HG03095 (cell line): ENCODE data around the gene FUBP1.
A peak's percentile ranks its signal among the peaks of the same experiment; 100 is the strongest.
"Not testable (repeated sequence)": the region's sequence is repeated elsewhere in the genome, so short reads cannot be mapped to it uniquely, and the experiment has no call there.

Experiments used
- ATAC-seq: cut with Tn5 transposase; IDR thresholded peaks from one replicate; pipeline ENCODE4 v1.9.1; 2021; ENCODE audit warnings: moderate library complexity; ENCODE audit not compliant: unreplicated experiment

The FUBP1 gene, protein sequence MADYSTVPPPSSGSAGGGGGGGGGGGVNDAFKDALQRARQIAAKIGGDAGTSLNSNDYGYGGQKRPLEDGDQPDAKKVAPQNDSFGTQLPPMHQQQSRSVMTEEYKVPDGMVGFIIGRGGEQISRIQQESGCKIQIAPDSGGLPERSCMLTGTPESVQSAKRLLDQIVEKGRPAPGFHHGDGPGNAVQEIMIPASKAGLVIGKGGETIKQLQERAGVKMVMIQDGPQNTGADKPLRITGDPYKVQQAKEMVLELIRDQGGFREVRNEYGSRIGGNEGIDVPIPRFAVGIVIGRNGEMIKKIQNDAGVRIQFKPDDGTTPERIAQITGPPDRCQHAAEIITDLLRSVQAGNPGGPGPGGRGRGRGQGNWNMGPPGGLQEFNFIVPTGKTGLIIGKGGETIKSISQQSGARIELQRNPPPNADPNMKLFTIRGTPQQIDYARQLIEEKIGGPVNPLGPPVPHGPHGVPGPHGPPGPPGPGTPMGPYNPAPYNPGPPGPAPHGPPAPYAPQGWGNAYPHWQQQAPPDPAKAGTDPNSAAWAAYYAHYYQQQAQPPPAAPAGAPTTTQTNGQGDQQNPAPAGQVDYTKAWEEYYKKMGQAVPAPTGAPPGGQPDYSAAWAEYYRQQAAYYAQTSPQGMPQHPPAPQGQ

DNA sequence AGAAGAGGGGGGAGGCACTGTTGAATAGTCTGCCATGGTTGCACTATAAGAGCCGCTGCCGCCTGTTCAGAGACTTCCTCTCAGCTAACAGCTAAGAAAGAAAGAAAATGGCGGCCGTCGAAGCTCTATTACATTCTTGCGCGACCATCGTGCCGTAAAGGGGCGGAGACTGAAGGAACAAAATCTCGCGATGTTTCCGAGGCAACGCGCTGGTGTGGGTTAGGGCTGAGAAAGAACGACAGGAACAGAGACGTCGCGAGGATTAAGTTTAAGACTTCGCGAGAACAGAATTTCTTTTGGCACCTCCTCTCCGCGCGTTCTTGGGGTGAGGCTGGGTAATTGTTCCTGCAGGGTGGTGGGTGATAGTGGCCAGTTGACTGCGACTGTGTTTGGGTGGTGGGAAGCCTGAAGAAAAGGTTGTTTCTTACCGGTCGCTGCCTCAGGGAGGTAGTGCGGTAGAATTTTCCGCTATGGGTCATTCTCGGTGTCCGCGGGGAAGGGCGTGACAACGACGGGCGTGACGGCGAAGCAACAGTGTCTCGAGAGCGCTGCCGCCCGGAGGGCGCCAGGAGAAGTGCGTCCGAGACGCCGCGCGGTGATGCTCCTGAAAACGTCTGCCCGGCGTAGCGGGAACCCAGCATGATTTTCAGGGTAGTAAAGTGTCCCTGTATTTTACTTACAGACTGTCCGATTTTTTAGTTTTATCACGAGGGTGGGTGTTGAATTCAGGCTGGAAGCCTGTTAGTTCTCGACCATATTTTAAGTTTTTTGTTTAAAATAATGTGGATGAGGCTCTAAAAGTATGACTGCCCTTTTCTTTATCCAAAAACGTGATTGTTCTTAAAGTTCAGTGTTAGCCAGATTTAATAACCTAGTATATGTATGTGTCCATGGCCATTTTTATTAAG is at the start of gene FUBP1:
Gene FUBP1 (minus strand): TSS at position 104 of the 908 bp plus-strand sequence. CDS start 68 bp downstream, at position 36.
- ATAC-seq, result peak; percentile 71

DNA sequence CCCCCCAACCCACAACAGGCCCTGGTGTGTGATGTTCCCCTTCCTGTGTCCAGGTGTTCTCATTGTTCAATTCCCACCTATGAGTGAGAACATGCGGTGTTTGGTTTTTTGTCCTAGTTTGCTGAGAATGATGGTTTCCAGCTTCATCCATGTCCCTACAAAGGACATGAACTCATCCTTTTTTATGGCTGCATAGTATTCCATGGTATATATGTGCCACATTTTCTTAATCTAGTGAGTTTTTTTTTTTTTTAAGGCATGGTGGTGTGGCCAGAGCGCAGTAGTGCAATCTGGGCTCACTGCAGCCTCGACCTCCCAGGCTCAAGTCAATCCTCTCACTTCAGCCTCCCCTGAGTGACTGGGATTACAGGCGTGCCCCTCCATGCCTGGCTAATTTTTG is 42.3 kb upstream of the FUBP1 start:
- not testable (repeated sequence) for ATAC-seq

DNA sequence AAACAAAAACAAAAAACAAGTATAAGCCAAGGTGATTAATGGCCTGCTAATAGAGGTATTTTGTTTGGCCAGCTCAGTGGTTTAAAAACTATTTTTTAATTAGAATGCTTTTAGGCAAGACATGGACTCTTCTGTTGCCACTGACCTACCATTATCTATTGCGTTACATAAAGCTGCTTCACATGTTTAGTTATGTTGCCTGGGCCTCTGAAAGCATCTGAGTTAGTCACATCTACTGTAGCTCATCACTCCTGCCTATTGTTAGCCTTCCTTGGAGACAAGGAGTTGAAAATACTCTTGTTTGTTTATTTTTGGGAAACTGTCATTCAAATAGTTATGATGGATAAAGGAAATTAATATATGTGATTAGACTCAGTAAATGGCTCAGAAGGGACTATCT is 40.2 kb upstream of the FUBP1 start:
- no peak for ATAC-seq

DNA sequence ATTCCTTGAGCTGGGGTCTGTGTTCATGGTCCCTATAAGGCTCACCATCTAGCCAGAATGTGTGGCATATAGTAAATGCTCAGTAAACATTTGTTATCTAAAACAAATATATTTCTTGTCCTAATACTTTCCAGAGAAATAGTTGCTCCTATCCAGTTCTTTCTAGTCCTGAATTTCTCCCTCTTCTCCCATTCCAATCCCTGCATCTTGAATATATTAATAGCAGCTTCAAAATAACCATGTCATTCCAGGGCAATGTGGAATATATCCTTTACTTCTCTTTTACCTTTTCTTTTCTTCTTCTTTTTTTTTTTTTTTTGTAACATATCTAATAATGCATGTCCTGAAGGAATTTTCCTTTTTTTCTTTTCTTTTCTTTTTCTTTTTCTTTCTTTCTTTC is 36.3 kb upstream of the FUBP1 start:
- ATAC-seq, result no peak

DNA sequence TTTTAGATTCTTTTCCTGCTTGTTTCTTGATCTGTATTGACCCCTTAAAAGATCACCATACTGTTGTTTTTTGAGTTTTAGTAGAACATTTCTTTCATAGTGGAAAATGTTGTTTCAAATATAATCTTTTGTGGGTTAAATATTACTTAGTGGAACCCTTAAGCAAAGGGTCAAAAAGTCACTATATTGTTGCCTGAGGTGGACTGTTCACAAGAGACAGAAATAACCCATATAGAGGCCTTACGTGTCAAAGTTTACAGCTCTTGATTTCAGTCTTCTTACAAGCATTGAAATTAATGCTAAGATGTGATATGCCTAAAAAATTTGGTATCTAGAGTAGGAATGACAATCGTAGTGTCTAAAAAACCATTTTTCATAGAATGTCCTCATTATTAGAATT is 32.2 kb upstream of the FUBP1 start:
- no peak for ATAC-seq

DNA sequence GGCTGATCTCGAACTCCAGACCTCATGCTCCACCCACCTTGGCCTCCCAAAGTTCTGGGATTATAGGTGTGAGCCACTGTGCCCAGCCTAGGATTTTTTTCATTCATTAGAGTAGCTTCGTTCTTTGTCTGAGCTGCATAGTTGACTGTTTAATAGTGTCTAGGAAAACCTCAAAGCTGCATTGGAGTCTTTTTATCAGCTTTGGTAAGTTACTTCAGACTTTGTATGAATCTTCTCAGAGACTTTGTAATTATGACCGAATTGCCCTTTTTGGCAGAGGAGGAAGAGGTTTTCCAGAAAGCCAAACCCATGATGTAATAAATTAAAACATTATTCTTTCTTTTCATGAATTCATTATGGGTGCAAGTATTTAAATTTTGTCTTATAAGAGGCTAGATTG is 31.0 kb upstream of the FUBP1 start:
- ATAC-seq, result no peak

DNA sequence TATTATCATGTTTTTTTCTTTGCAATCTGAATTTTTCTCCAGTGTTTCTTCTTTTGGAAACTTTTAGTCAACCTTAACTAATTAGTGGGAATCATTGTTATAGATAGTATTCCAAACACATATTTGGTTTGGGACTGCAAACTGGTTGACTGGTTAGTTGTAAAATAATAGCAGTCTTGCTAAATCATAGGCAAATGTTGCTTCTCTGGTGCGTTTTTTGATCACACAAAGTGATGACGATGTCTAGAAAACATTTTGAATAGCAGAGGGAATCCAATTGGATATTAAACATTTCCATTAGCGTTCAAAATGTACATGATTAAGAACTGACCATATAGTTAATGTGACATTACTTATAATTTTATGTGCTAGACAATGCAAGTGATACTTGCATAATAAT is 30.4 kb upstream of the FUBP1 start:
- ATAC-seq, result no peak

DNA sequence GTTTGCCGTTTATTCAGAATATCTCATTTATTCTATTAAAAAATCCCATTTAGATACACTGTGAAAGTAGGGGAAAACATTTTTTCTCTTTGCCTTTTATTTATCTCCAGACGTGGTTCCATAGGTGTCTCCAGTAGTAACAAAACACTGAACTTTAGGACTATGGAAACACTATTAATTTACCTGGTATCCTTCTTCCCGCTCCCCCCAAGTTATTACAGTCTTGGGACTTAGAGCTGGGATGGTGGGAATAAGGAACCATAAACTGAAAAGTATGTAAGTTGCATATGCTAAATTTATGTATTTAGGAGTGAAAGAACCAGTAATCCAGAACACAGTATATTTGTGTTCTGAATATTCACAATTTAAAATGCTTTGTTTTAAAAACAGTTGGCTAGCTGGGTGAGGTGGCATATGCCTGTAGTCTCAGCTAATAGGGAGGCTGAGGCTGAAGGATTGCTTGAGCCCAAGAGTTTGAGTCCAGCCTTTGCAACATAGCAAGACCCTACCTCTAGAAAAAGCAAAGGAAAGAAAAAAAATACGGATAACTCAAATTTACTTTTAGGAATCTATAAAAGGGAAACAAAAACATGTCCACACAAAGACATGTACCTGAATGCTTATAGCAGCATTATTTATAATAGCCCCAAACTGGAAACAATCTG is 28.9 kb upstream of the FUBP1 start:
- ATAC-seq, result no peak

DNA sequence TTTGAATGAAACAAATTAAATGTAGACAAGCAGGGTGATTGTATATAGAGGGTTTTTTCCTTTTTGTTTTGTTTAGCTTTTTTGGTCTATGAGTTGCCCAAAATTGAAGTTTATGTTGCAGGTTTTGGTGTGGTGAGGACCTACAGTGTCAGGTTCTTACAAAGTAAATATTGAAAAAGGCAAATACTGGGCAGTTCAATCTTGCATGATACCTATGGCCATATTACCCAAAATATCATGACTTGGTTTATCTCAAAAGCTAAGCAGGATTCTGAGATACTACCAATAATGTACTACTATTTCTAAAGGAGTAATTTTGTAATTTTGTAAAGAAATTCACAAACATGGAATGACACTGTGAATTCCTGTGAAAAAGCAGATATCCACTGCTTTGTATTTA is 27.6 kb upstream of the FUBP1 start:
- no peak for ATAC-seq

DNA sequence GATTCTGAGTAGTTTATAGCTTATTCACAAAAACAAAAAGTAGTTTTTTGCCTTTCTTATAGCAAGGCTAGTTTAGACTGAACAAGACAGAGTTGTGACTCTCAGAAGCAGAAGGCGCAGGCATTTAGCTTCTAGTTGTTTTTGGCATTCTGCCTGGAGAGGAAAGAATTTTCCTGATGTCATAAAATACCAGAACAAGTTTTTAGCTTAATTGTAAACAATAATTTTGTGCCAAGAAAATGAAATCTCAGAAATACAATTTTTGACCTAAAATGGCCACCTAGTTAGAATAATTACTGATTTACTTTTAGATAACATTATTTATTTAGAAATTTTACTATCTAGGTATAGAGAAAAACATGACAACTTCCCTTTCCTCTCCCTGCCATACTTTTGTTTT is 26.9 kb upstream of the FUBP1 start:
- ATAC-seq, result no peak

DNA sequence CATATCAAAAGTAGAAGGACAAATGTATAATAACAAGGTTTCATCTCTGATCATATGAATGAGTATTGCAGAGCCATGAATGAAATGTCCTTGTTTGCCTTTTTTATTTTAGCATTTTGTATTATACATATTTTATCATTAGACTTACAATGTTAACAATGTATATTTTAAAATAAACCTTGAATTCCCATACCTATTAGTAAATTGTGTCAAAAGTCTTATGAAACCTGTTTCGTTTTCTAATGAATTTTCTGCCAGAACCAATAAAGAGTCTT is 26.5 kb upstream of the FUBP1 start:
- no peak for ATAC-seq

DNA sequence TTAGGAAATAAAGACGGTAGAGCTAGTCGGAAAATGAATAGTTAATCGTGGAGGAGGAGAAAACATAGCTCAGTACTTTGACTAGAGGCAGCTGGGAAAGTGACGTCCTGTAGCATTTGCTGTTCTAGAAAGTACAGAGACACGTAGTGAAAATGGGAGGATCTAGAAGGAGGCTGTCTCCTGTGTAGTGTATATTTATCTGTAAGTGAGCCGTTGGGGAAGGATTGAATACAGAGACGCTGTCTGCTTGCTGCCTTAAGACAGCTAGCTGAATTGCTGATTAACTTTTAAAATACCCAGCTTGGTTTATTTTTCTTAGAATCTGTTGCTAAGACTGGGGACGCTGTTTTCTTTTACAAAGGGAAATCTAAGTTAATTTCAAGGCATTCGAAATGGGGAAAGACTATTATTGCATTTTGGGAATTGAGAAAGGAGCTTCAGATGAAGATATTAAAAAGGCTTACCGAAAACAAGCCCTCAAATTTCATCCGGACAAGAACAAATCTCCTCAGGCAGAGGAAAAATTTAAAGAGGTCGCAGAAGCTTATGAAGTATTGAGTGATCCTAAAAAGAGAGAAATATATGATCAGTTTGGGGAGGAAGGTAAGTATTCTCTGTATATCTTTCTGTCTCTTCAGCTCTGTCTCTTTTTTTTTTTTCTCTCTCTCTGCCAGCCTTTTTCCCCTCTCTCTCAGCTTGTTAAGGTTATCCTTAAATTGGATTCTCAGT is 26.0 kb upstream of the FUBP1 start, which contains the start of gene DNAJB4:
Gene DNAJB4 (plus strand): TSS at position 221 of the 729 bp plus-strand sequence. CDS start 172 bp downstream, at position 393.
- ATAC-seq, result peak; percentile 97

DNA sequence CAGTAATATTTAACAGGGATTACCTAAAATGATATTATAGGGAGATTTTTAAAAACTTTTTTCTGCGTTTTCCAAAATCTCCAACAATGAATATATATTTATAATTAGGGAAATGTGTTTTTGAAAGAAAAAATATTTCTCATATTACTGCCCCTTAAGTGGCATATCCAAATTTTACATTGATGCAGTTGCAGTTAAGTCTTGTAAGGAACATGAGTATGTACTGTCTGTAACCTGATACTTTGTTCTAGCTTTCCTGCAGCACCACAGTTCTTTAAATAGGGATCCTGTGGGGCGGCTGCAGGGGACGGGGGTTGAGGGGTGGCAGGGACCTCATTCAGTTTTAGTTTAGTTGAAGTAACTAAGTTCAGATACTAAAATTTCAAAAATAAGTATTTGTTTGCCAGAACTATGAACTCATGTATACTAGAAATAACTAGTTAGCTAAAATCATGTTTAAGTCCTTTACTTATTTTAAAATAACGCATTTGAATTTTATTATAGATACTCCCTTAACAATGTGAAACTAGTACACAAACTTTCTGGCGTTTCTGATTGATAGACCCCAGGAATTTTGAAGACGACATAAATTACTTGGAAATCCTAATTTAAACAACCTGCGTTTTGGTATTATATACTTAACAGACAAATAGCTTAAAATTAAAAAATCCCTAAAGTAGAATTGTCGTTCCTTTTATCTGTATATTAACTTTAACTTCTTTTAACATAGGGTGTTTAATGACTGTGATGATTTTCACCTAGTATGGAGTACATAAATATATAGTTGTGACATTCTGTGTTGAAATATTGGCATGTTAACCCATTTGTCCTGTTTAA is 25.2 kb upstream of the FUBP1 start:
- peak; percentile 53 for ATAC-seq

DNA sequence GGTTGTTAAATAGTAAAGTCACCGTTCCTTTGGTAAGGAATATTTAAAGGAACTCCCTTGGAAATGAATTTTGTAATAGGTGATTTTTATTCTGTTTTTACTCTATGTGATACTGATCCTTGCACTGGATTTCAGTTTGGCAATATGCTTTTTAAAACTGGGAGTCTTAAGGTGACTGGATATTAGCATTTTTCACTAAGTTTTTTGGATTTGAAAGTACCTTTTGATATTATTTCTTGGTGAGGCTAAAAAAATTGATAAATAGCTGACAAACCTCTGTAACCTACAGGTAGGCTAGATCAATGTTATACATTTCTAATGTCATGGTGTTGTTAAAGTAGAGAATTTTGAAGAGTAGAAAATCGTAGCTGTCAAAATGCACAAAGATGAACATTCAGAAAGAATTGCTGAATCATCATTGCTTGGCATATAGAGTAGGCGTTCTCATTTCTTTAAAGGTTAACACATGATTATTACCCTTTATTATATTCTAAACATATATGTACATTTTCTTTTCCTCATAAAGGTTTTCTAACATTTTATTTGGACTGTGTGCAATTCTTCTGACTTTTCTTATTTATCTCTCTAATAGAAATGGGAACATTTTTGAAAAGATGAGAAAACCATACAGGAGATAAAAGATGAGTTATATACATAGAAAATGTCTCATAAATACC is 24.3 kb upstream of the FUBP1 start:
- ATAC-seq, result no peak

DNA sequence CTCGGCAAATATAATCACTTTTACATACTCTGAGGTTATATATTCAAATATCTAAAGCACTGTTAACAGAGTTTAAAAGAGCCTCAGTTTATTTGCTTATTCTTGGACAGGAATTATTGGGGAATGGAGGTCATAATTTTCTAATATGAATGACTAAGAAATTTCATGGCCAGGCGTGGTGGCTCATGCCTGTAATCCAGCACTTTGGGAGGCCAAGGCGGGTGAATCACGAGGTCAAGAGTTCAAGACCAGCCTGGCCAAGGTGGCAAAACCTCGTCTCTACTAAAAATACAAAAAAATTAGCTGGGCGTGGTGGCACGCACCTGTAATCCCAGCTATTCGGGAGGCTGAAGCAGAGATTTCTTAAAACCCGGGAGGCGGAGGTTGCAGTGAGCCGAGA is 21.7 kb upstream of the FUBP1 start:
- not testable (repeated sequence) for ATAC-seq

DNA sequence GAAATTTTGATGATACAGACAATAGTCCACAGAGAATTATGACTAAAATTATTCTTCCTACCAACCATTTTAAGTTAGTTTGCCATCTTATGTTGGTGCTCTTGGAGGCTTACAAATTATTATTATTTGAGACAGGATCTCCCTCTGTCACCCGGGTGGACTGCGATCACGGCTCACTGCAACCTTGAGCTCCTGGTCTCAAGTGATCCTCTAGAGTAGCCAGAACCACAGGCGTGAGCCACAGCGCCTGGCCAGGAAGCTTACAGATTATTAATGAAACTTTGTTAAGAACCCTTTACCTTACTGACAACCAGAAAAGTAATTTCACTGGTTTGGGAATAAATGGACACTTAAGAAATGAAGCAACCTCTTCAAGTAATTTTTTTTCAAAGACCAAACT is 17.9 kb upstream of the FUBP1 start:
- ATAC-seq, result no peak

DNA sequence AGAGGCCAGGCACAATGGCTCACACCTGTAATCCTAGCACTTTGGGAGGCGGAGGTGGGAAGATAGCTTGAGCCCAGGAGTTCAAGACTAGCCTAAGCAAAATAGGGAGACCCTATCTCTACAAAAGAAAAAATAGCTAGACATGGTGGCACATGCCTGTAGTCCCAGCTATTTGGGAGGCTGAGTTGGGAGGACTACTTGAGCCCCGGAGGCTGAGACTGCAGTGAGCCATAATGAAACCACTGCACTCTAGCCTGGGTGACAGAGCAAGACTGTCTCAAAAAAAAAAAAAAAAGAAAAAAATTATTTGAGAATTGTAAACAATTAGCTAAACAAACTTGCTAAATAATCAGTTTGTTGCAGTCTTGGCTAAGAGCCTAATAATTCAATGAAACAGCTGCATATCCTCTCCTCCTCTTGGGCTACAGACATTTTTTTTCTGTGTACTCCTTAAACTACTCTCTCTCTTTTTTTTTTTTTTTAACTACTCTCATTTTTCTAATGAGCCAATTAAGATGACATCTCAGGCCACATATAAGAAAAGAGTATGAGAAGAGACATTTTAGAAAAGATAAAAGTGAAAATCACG is 15.3 kb upstream of the FUBP1 start:
- no peak for ATAC-seq

DNA sequence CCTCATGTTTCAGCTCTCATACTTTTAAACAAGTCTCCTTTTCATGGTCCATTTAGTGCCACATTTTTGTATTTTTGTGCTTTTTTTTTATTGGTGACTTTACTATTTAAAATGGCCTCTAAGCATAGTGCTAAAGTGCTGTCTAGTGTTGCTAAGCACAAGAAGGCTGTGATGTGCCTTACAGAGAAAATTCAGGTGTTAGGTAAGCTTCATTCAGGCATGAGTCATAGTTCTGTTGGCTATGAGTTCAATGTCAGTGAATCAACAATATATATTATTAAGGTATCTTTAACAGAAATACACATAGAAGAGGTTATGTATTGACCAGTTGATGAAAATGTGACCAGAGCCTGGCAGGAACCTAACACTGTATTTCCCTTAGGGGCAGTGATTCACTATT is 12.8 kb upstream of the FUBP1 start:
- no peak for ATAC-seq
